AG09319 (cell line): ENCODE results near the gene WIF1.

ENCODE experiments used
- DNase-seq: peaks from one replicate; pipeline ENCODE4 v3.0.0-alpha.2; 2010; ENCODE audit warnings: low read depth; ENCODE audit errors: extremely low read depth
- CTCF ChIP-seq: IDR thresholded peaks from 2 replicates; pipeline ENCODE4 v1.5.1; 2011; ENCODE audit warnings: low read depth, mild to moderate bottlenecking, inconsistent platforms, low read length, moderate library complexity

Gene WIF1

DNA sequence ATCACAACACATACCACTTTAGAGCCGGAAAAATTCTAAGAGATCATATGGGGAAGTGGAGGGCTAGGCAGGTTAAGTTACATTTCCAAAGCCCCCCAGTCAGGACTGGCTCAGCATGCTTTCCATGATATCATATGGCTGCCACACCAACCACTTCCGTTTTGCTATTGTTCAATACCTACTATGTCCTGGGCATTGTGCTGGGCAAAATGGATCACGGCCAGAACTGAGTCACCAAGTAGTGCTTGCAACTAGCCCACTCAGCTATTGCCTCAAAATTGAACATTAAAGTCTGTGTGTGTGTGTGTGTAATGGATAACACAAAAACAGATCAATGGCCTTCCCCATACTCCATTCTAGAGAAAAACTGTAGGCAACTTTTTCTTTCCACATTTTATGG is 22.7 kb downstream of the WIF1 start:
- DNase-seq, result no peak
- TF ChIP-seq CTCF, result no peak

DNA sequence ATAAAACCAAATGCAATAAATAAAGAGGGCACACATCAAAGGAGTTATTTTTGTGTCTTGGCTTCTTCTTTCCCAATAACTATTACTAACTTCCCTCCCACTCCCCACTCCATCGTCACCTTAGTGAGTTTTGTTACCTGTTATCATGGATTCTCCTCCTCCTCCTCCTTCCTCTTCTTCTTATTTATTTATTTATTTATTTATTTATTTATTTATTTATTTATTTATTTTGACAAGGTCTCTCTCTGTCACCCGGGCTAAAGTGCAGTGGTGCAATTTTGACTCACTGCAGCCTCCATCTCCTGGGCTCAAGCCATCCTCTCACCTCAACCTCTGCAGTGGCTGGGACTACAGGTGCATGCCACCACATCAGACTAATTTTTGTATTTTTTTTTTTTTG is 26.4 kb downstream of the WIF1 start:
- TF ChIP-seq CTCF, result no peak
- no peak for DNase-seq

- no peak for TF ChIP-seq CTCF
Observed at GRCh38 chr12:65093606-65094005, 27.5 kb downstream of the WIF1 start.

GRCh38 chr12:65090461-65090860 is 30.6 kb downstream of the WIF1 start:
- no peak for DNase-seq
- TF ChIP-seq CTCF, result no peak

More at GRCh38 chr12:65093606-65094005, 27.5 kb downstream of the WIF1 start:
- DNase-seq, result no peak

DNA sequence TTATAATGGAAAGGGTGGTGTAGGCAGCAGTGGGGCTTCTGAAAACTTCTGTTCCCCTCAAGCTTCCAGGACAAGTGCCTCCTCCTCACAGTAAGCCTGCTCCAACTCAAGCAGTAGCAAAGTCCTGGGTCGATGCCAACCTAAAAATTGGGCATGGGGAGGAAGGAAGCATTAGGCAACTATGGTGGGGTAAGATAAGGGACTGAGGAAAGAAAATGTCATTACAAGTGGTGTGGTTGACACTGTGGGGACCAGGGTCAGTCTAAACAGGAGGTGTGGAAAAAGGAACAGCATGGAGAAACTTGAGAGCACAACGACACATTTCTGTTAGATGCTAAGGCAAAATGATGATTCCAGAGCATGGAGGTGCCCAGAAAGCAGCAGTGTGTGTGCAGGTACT is 34.9 kb downstream of the WIF1 start:
- no peak for DNase-seq
- TF ChIP-seq CTCF, result no peak

DNA sequence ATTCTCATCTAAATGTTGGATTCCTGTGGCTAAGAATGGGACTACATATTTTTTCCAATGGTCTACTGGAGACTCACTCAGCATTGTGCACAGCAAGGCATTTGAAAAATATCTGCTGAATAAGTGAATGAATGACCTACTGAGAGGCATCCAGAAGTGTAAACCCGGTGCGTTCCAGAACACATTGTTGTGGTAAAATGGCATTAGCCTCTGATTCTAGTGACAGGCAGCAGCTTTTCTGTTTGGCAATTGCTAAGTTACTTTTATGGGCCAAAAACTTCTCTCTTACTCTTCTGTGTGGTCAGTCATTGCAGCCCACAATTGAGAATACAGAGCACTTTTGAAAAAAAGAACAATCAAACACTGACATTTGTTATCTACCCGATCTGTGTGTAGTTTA is 36.5 kb downstream of the WIF1 start:
- TF ChIP-seq CTCF, result no peak

GRCh38 chr12:65083581-65083980 is 37.5 kb downstream of the WIF1 start:
- no peak for TF ChIP-seq CTCF
- DNase-seq, result no peak

More for the DNA sequence above, 36.5 kb downstream of the WIF1 start:
- DNase-seq, result no peak

- no peak for DNase-seq
- TF ChIP-seq CTCF, result no peak
Observed at GRCh38 chr12:65082406-65082805, 38.7 kb downstream of the WIF1 start.
